ENCODE measurements around the gene LRRC52. TPM values are rescaled to one million over a fixed set of nuclear protein-coding genes. Genes with fewer than 3 reads are reported as not detected.

Gene LRRC52
- total RNA-seq, 1 donor from 2014 or later: not detected

- H3K4me3 ChIP-seq: no peak overlapping the region
- peaks cover 7% of the 10 kb centered on the region for H3K4me1 ChIP-seq
- no peak overlapping the region for H3K27ac ChIP-seq
- H3K27me3 ChIP-seq: no peaks in the 10 kb centered on the region
- TF ChIP-seq POLR2AphosphoS5 (IDR thresholded peaks at IDR 0.05; ENCODE audit: insufficient read depth in 1 of 2, low read depth in 1 of 2) (no peak), POLR2A (IDR thresholded peaks at IDR 0.05) (no peak), CTCF (IDR thresholded peaks at IDR 0.05) (no peak)
- DNase-seq (ENCODE audit: extremely low spot score in 2 of 2): no peak
- intact Hi-C loops (cut with DNase I): no loop called here
- no peaks in the 10 kb centered on the region for H3K36me3 ChIP-seq
- H3K9me3 ChIP-seq: no peaks in the 10 kb centered on the region
Observed at GRCh38 chr1:165497069-165498013, 46.5 kb upstream of the LRRC52 start.

- no peak for DNase-seq (ENCODE audit: extremely low spot score in 2 of 2)
- H3K36me3 ChIP-seq: no peaks in the 10 kb centered on the region
- no peak for TF ChIP-seq CTCF (IDR thresholded peaks at IDR 0.05)
- TF ChIP-seq POLR2A (IDR thresholded peaks at IDR 0.05): no peak
- no peak for TF ChIP-seq POLR2AphosphoS5 (IDR thresholded peaks at IDR 0.05; ENCODE audit: insufficient read depth in 1 of 2, low read depth in 1 of 2)
- no peaks in the 10 kb centered on the region for H3K4me1 ChIP-seq
- no peak overlapping the region for H3K4me3 ChIP-seq
- H3K27ac ChIP-seq: no peak overlapping the region
- no peaks in the 10 kb centered on the region for H3K27me3 ChIP-seq
- intact Hi-C loops (cut with DNase I): no loop called here
- H3K9me3 ChIP-seq: no peaks in the 10 kb centered on the region
Observed at GRCh38 chr1:165501330-165501969, 42.4 kb upstream of the LRRC52 start.

- Histone ChIP-seq H3K27me3 (no peaks in the 10 kb centered on the region), H3K27ac (no peak overlapping the region), H3K4me1 (no peaks in the 10 kb centered on the region), H3K4me3 (no peak overlapping the region), H3K9me3 (no peaks in the 10 kb centered on the region), H3K36me3 (no peaks in the 10 kb centered on the region)
- intact Hi-C loops (cut with DNase I): no loop called here
- TF ChIP-seq CTCF (IDR thresholded peaks at IDR 0.05): no peak
- TF ChIP-seq POLR2A (IDR thresholded peaks at IDR 0.05): no peak
- no peak for TF ChIP-seq POLR2AphosphoS5 (IDR thresholded peaks at IDR 0.05; ENCODE audit: insufficient read depth in 1 of 2, low read depth in 1 of 2)
- no peak for DNase-seq (ENCODE audit: extremely low spot score in 2 of 2)
Observed at GRCh38 chr1:165501970-165502348, 41.8 kb upstream of the LRRC52 start.

GRCh38 chr1:165507570-165507969 lies 36.2 kb upstream of the LRRC52 start:
- no peak overlapping the region for H3K4me3 ChIP-seq
- H3K4me1 ChIP-seq: no peaks in the 10 kb centered on the region
- intact Hi-C loops (cut with DNase I): no loop called here
- H3K9me3 ChIP-seq: no peaks in the 10 kb centered on the region
- TF ChIP-seq CTCF (IDR thresholded peaks at IDR 0.05) (no peak), POLR2AphosphoS5 (IDR thresholded peaks at IDR 0.05; ENCODE audit: insufficient read depth in 1 of 2, low read depth in 1 of 2) (no peak), POLR2A (IDR thresholded peaks at IDR 0.05) (no peak)
- H3K27ac ChIP-seq: no peak overlapping the region
- no peak for DNase-seq (ENCODE audit: extremely low spot score in 2 of 2)
- H3K27me3 ChIP-seq: no peaks in the 10 kb centered on the region
- H3K36me3 ChIP-seq: no peaks in the 10 kb centered on the region

- no peaks in the 10 kb centered on the region for H3K9me3 ChIP-seq
- TF ChIP-seq POLR2A (IDR thresholded peaks at IDR 0.05): no peak
- TF ChIP-seq POLR2AphosphoS5 (IDR thresholded peaks at IDR 0.05; ENCODE audit: insufficient read depth in 1 of 2, low read depth in 1 of 2): no peak
- no peak for TF ChIP-seq CTCF (IDR thresholded peaks at IDR 0.05)
- intact Hi-C loops (cut with DNase I): no loop called here
Observed at GRCh38 chr1:165508291-165508690, 35.5 kb upstream of the LRRC52 start.

More at GRCh38 chr1:165508291-165508690, 35.5 kb upstream of the LRRC52 start:
- Histone ChIP-seq H3K4me3 (no peak overlapping the region), H3K4me1 (no peaks in the 10 kb centered on the region), H3K27me3 (no peaks in the 10 kb centered on the region), H3K27ac (no peak overlapping the region), H3K36me3 (no peaks in the 10 kb centered on the region)
- DNase-seq (ENCODE audit: extremely low spot score in 2 of 2): no peak
